Measurements from ENCODE around the gene NTN1. TPM values are rescaled to one million over a fixed set of nuclear protein-coding genes. Genes with fewer than 3 reads are reported as not detected.
A peak's percentile ranks its signal among the peaks of the same experiment; 100 is the strongest.

NTN1 gene
- total and polyA plus RNA-seq, 7 experiments from 2014 or later: 0.07 to 0.12 (median 0.11) TPM; not detected in 4

- no peak for ATAC-seq
- DNase-seq: no peak
- H3K36me3 ChIP-seq (ENCODE audit: control insufficient read depth in 2 of 3, insufficient read depth in 3 of 3, low read length in 3 of 3): no peaks in the 10 kb centered on the region
- Mint-ChIP-seq H3K27me3 (peaks cover 6 to 16% (median 8%) of the 10 kb centered on the region in 5 donors), H3K4me3 (no peak overlapping the region), H3K9me3 (no peaks in the 10 kb centered on the region), H3K36me3 (peaks cover 0 to 3% (median 0%) of the 10 kb centered on the region in 5 donors), H3K4me1 (no peaks in the 10 kb centered on the region), H3K27ac (no peak overlapping the region)
- no peak overlapping the region for H3K4me3 ChIP-seq (ENCODE audit: low read length)
- intact Hi-C loops (cut with micrococcal nuclease): no loop called here
- H3K27ac ChIP-seq (ENCODE audit: low read depth, low read length): no peak overlapping the region
- ChIA-PET CTCF (no interaction called here), POLR2A (no interaction called here)
- H3K9me3 ChIP-seq (ENCODE audit: control insufficient read depth in 2 of 3, low read length in 3 of 3): no peaks in the 10 kb centered on the region
- H3K4me1 ChIP-seq (ENCODE audit: control insufficient read depth in 2 of 2, insufficient read depth in 2 of 2, low read length in 2 of 2): peaks cover 0 to 9% of the 10 kb centered on the region in 2 donors
- no peaks in the 10 kb centered on the region for H3K27me3 ChIP-seq (ENCODE audit: control insufficient read depth in 2 of 2, insufficient read depth in 2 of 2, low read length in 2 of 2)
These were observed 164.5 kb downstream of the NTN1 start for GRCh38 chr17:9185688-9186284.

DNA sequence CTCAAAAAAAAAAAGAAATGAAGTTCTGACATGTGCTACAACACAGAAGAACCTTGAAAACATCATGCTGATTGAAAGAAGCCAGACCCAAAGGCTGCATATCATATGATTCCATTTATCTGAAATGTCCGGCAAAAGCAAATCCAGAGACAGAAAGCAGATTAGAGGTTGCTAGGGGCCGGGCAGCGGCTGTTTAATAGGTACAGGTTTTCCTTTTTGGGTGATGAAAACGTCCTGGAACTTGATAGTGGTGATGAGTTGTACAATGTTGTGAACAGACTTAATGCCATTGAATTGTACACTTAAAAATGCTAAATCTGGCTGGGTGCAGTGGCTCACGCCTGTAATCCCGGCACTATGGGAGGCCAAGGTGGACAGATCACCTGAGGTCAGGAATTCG, 166.5 kb downstream of the NTN1 start:
- DNase-seq (no peak), ATAC-seq (no peak)
- H3K4me3 Mint-ChIP-seq: no peak overlapping the region
- Histone ChIP-seq H3K9me3 (ENCODE audit: control insufficient read depth in 2 of 3, low read length in 3 of 3) (no peaks in the 10 kb centered on the region), H3K4me3 (ENCODE audit: low read length) (no peak overlapping the region), H3K36me3 (ENCODE audit: control insufficient read depth in 2 of 3, insufficient read depth in 3 of 3, low read length in 3 of 3) (no peaks in the 10 kb centered on the region), H3K27ac (ENCODE audit: low read depth, low read length) (no peak overlapping the region), H3K4me1 (ENCODE audit: control insufficient read depth in 2 of 2, insufficient read depth in 2 of 2, low read length in 2 of 2) (peaks cover 0 to 9% of the 10 kb centered on the region in 2 donors), H3K27me3 (ENCODE audit: control insufficient read depth in 2 of 2, insufficient read depth in 2 of 2, low read length in 2 of 2) (no peaks in the 10 kb centered on the region)
- intact Hi-C loops (cut with micrococcal nuclease): no loop called here
- no peak overlapping the region for H3K27ac Mint-ChIP-seq
- H3K4me1 Mint-ChIP-seq: no peaks in the 10 kb centered on the region
- ChIA-PET POLR2A (interaction anchor here (0.7 kb wide), 1 partner anchor 104 kb away, joined by 4 read pairs; no protein-coding TSS in a partner anchor), CTCF (no interaction called here)
- no peaks in the 10 kb centered on the region for H3K9me3 Mint-ChIP-seq
- H3K27me3 Mint-ChIP-seq: peaks cover 6 to 16% (median 8%) of the 10 kb centered on the region in 5 donors
- peaks cover 0 to 3% (median 0%) of the 10 kb centered on the region in 5 donors for H3K36me3 Mint-ChIP-seq

DNA sequence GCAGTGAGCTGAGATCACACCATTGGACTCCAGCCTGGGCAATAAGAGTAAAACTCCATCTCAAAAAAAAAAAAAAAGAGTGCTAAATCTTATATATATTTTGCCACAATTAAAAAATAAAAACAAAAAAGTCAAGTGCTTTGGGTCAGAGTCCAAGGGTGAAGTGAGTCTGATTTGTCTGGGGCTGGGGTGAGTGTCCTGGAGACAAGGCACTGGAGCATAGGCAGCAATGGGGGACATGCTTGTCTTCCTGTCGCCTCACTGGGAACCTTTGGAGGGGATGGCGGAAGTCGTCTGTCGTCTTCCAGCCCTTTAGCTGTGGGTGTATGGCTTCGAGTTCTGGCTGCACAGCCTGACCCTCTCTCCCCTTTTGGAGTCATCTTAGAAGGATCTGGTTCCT, 167.1 kb downstream of the NTN1 start:
- Mint-ChIP-seq H3K4me3 (no peak overlapping the region), H3K27me3 (peaks cover 6 to 16% (median 8%) of the 10 kb centered on the region in 5 donors), H3K9me3 (no peaks in the 10 kb centered on the region), H3K27ac (no peak overlapping the region), H3K36me3 (peaks cover 0 to 3% (median 0%) of the 10 kb centered on the region in 5 donors), H3K4me1 (no peaks in the 10 kb centered on the region)
- no peak for DNase-seq
- ATAC-seq: no peak
- no peaks in the 10 kb centered on the region for H3K27me3 ChIP-seq (ENCODE audit: control insufficient read depth in 2 of 2, insufficient read depth in 2 of 2, low read length in 2 of 2)
- no peaks in the 10 kb centered on the region for H3K36me3 ChIP-seq (ENCODE audit: control insufficient read depth in 2 of 3, insufficient read depth in 3 of 3, low read length in 3 of 3)
- no peak overlapping the region for H3K27ac ChIP-seq (ENCODE audit: low read depth, low read length)
- no peak overlapping the region for H3K4me3 ChIP-seq (ENCODE audit: low read length)
- ChIA-PET CTCF (no interaction called here), POLR2A (no interaction called here)
- peaks cover 0 to 9% of the 10 kb centered on the region in 2 donors for H3K4me1 ChIP-seq (ENCODE audit: control insufficient read depth in 2 of 2, insufficient read depth in 2 of 2, low read length in 2 of 2)
- intact Hi-C loops (cut with micrococcal nuclease): no loop called here
- H3K9me3 ChIP-seq (ENCODE audit: control insufficient read depth in 2 of 3, low read length in 3 of 3): no peaks in the 10 kb centered on the region

GRCh38 chr17:9189870-9190269, 168.6 kb downstream of the NTN1 start:
- DNase-seq (no peak), ATAC-seq (no peak)
- Mint-ChIP-seq H3K36me3 (peaks cover 0 to 3% (median 0%) of the 10 kb centered on the region in 5 donors), H3K9me3 (peaks cover 0 to 1% (median 0%) of the 10 kb centered on the region in 11 donors), H3K4me3 (no peak overlapping the region), H3K27ac (no peak overlapping the region), H3K4me1 (no peaks in the 10 kb centered on the region), H3K27me3 (peaks cover 6 to 16% (median 8%) of the 10 kb centered on the region in 5 donors)
- Histone ChIP-seq H3K4me1 (ENCODE audit: control insufficient read depth in 2 of 2, insufficient read depth in 2 of 2, low read length in 2 of 2) (no peaks in the 10 kb centered on the region), H3K27ac (ENCODE audit: low read depth, low read length) (no peak overlapping the region), H3K9me3 (ENCODE audit: control insufficient read depth in 2 of 3, low read length in 3 of 3) (no peaks in the 10 kb centered on the region), H3K4me3 (ENCODE audit: low read length) (no peak overlapping the region), H3K27me3 (ENCODE audit: control insufficient read depth in 2 of 2, insufficient read depth in 2 of 2, low read length in 2 of 2) (no peaks in the 10 kb centered on the region), H3K36me3 (ENCODE audit: control insufficient read depth in 2 of 3, insufficient read depth in 3 of 3, low read length in 3 of 3) (no peaks in the 10 kb centered on the region)
- ChIA-PET POLR2A (no interaction called here), CTCF (no interaction called here)
- intact Hi-C loops (cut with micrococcal nuclease): no loop called here

DNA sequence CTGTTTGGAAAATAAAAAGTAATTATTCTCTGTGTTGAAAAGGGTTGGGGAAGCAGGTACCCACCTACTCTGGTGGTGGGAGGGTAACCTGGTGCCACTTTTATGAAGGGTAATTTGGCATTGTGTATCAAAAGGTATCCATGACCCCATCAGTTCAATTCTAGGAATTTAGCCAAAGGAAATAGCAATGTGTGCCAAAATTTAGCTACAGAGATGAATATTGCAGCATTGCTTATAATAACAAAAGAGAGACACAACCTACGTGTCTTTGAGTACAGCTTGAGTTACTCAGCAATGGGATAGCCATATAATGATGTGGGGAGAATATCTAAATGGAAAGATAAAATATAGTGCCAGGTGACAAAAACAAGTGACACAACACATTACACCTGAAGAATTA, 170.7 kb downstream of the NTN1 start:
- CTCF ChIA-PET: no interaction called here
- Histone ChIP-seq H3K4me3 (ENCODE audit: low read length) (no peak overlapping the region), H3K27ac (ENCODE audit: low read depth, low read length) (no peak overlapping the region), H3K9me3 (ENCODE audit: control insufficient read depth in 2 of 3, low read length in 3 of 3) (no peaks in the 10 kb centered on the region), H3K4me1 (ENCODE audit: control insufficient read depth in 2 of 2, insufficient read depth in 2 of 2, low read length in 2 of 2) (no peaks in the 10 kb centered on the region), H3K36me3 (ENCODE audit: control insufficient read depth in 2 of 3, insufficient read depth in 3 of 3, low read length in 3 of 3) (no peaks in the 10 kb centered on the region), H3K27me3 (ENCODE audit: control insufficient read depth in 2 of 2, insufficient read depth in 2 of 2, low read length in 2 of 2) (no peaks in the 10 kb centered on the region)
- H3K4me3 Mint-ChIP-seq: no peak overlapping the region
- H3K27me3 Mint-ChIP-seq: peaks cover under 1 to 11% (median 3%) of the 10 kb centered on the region in 5 donors
- POLR2A ChIA-PET: no interaction called here
- no peak overlapping the region for H3K27ac Mint-ChIP-seq
- intact Hi-C loops (cut with micrococcal nuclease): no loop called here
- peaks cover 0 to 1% (median 0%) of the 10 kb centered on the region in 7 donors for H3K4me1 Mint-ChIP-seq
- peaks cover 0 to under 1% (median 0%) of the 10 kb centered on the region in 5 donors for H3K36me3 Mint-ChIP-seq
- ATAC-seq (no peak), DNase-seq (no peak)
- H3K9me3 Mint-ChIP-seq: peaks cover 0 to 2% (median 0%) of the 10 kb centered on the region in 11 donors

- H3K27me3 ChIP-seq (ENCODE audit: control insufficient read depth in 2 of 2, insufficient read depth in 2 of 2, low read length in 2 of 2): no peaks in the 10 kb centered on the region
- no peaks in the 10 kb centered on the region for H3K9me3 ChIP-seq (ENCODE audit: control insufficient read depth in 2 of 3, low read length in 3 of 3)
- H3K9me3 Mint-ChIP-seq: peaks cover 0 to 4% (median 0%) of the 10 kb centered on the region in 11 donors
- no peak overlapping the region for H3K4me3 ChIP-seq (ENCODE audit: low read length)
- H3K27me3 Mint-ChIP-seq: no peaks in the 10 kb centered on the region
- no peak overlapping the region for H3K27ac ChIP-seq (ENCODE audit: low read depth, low read length)
- H3K4me1 Mint-ChIP-seq: peaks cover 0 to 1% (median 0%) of the 10 kb centered on the region in 7 donors
- CTCF ChIA-PET: no interaction called here
- H3K27ac Mint-ChIP-seq: peak overlapping the region in 1 of 9 donors; percentile 1
- no peaks in the 10 kb centered on the region for H3K36me3 ChIP-seq (ENCODE audit: control insufficient read depth in 2 of 3, insufficient read depth in 3 of 3, low read length in 3 of 3)
- no peak overlapping the region for H3K4me3 Mint-ChIP-seq
- POLR2A ChIA-PET: no interaction called here
- DNase-seq (no peak), ATAC-seq (no peak)
- H3K4me1 ChIP-seq (ENCODE audit: control insufficient read depth in 2 of 2, insufficient read depth in 2 of 2, low read length in 2 of 2): no peaks in the 10 kb centered on the region
- no peaks in the 10 kb centered on the region for H3K36me3 Mint-ChIP-seq
- intact Hi-C loops (cut with micrococcal nuclease): no loop called here
These were observed 174.1 kb downstream of the NTN1 start for GRCh38 chr17:9195411-9195810.

GRCh38 chr17:9195961-9196670, 174.8 kb downstream of the NTN1 start:
- H3K9me3 ChIP-seq (ENCODE audit: control insufficient read depth in 2 of 3, low read length in 3 of 3): no peaks in the 10 kb centered on the region
- Mint-ChIP-seq H3K9me3 (peaks cover 0 to 4% (median 0%) of the 10 kb centered on the region in 11 donors), H3K4me1 (peaks cover 0 to 1% (median 0%) of the 10 kb centered on the region in 7 donors), H3K27me3 (peaks cover 0 to 3% (median 0%) of the 10 kb centered on the region in 5 donors), H3K27ac (no peak overlapping the region), H3K36me3 (no peaks in the 10 kb centered on the region), H3K4me3 (no peak overlapping the region)
- H3K4me3 ChIP-seq (ENCODE audit: low read length): no peak overlapping the region
- CTCF ChIA-PET: no interaction called here
- H3K4me1 ChIP-seq (ENCODE audit: control insufficient read depth in 2 of 2, insufficient read depth in 2 of 2, low read length in 2 of 2): no peaks in the 10 kb centered on the region
- H3K36me3 ChIP-seq (ENCODE audit: control insufficient read depth in 2 of 3, insufficient read depth in 3 of 3, low read length in 3 of 3): no peaks in the 10 kb centered on the region
- H3K27ac ChIP-seq (ENCODE audit: low read depth, low read length): no peak overlapping the region
- no peaks in the 10 kb centered on the region for H3K27me3 ChIP-seq (ENCODE audit: control insufficient read depth in 2 of 2, insufficient read depth in 2 of 2, low read length in 2 of 2)
- POLR2A ChIA-PET: no interaction called here
- ATAC-seq (no peak), DNase-seq (no peak)
- intact Hi-C loops (cut with micrococcal nuclease): no loop called here

Data from naive thymus-derived CD4-positive, alpha-beta T cell (primary cell).